Ovary (tissue), 10 donors: ENCODE measurements around the gene PRDX2. TPM values are rescaled to one million over a fixed set of nuclear protein-coding genes. Genes with fewer than 3 reads are reported as not detected.
"Not testable (repeated sequence)": the region's sequence is repeated elsewhere in the genome, so short reads cannot be mapped to it uniquely, and the experiment has no call there.

ENCODE experiments used
- DNase-seq, 5 donors: peaks; one replicate each; pipeline ENCODE4 v3.0.0-alpha.2; 2019 to 2020
- H3K27ac ChIP-seq, 2 donors: fragments of 200-600 bp; one replicate each; pipeline versions ENCODE4 v1.5.1 to v1.8.0; 2019 to 2022
- H3K27me3 ChIP-seq: fragments of 200-600 bp; one replicate; pipeline ENCODE4 v1.8.0; 2022
- H3K36me3 ChIP-seq: fragments of 200-600 bp; sonication (generic); one replicate; pipeline ENCODE4 v1.5.1; 2019
- H3K4me1 ChIP-seq: one replicate; pipeline ENCODE4 v1.8.1; 2013; ENCODE audit warnings: mild to moderate bottlenecking, moderate library complexity; ENCODE audit not compliant: insufficient read depth
- H3K4me3 ChIP-seq: fragments of 200-600 bp; sonication (generic); one replicate; pipeline ENCODE4 v1.5.1; 2017
- H3K9me3 ChIP-seq, 2 donors: fragments of 200-600 bp in 1 of 2; sonication (generic) in 1 of 2; one replicate each; pipeline versions ENCODE4 v1.5.1 to v1.8.1; 2013 to 2019; ENCODE audit warnings: mild to moderate bottlenecking in 1 of 2, moderate library complexity in 1 of 2
- CTCF ChIP-seq, 3 donors: fragments of 450-650 bp in 2 of 3; fragments of 200-600 bp in 1 of 3; IDR thresholded peaks; one replicate each; pipeline versions ENCODE4 v1.5.1 to v1.8.0; 2016 to 2022; ENCODE audit warnings: antibody characterized with exemption in 3 of 3, mild to moderate bottlenecking in 1 of 3
- EP300 ChIP-seq: sonication (generic); formaldehyde crosslinking; IDR thresholded peaks from one replicate; pipeline ENCODE4 v1.6.1; 2017; ENCODE audit warnings: antibody characterized with exemption
- POLR2A ChIP-seq: fragments of 450-650 bp; IDR thresholded peaks from one replicate; pipeline ENCODE4 v1.6.1; 2017; ENCODE audit warnings: antibody characterized with exemption, mild to moderate bottlenecking, moderate library complexity
- whole genome bisulfite sequencing, 3 donors: extraction: QIAGEN DNeasy Blood & Tissue Kit in 1 of 3; methylation state at CpG; one replicate each; pipeline versions ENCODE4 v1.1.5 to v1.1.7; 2013 to 2017; 5-methylcytosine and 5-hydroxymethylcytosine counted together
- intact Hi-C, 4 donors: fragments of 100-400 bp; cut with DNase I; formaldehyde crosslinking; loops; one replicate each; pipeline versions ENCODE4 v1.11.0 to v1.15.1; 2022 to 2023
- long read RNA-seq, 3 donors: library from polyadenylated mRNA in 2 of 3; unstranded in 2 of 3; transcript quantifications; one replicate each; pipeline ENCODE4 v2.0.0 and lab custom pipeline, GENCODE V29; 2021 to 2026
- polyA plus RNA-seq, 2 donors: library from polyadenylated mRNA; stranded (reverse); fragments of 200-250 nt in 1 of 2; fragments of 350-450 nt in 1 of 2; fragmentation: Illumina TruSeq in 1 of 2; extraction: RNeasy Lipid Tissue Mini Kit (QIAGEN cat#74804) in 1 of 2; gene quantifications; one replicate each; pipeline ENCODE4 v1.2.3, GENCODE V29; 2013 to 2014
- total RNA-seq, 7 donors: library from RNA; depleted of rRNA in 2 of 7; stranded (reverse); fragments of >200 nt in 2 of 7; fragmentation: NEBNext Ultra II Directional in 3 of 7; extraction: Animal tissue kit (Norgen Biotek cat#: 25700) in 3 of 7; gene quantifications; one replicate each; pipeline versions ENCODE4 v1.1.0 to v1.2.4, GENCODE V29; 2016 to 2023
- donor health status: DM: no; HTN: no; CAD: no; lungs with moderate emphysema.
- donor health status: DM: no; HTN: no; CAD: no.
- donor health status: Bipolar disorder and iron deficiency.
- donor health status: DM: yes; HTN: yes; CAD: no.
- donor health status: DM: no; HTN: no; CAD: no.
- donor health status: DM: yes; HTN: yes; CAD: no.

The PRDX2 gene
- total RNA-seq (100 to 1,000 TPM; 191 to 321 (median 263) TPM), polyA plus RNA-seq (100 to 1,000 TPM in 1 of 2 donors, 10 to 100 TPM in 1; 98.3 to 237 TPM)
- long read RNA-seq, donor 1, transcript PRDX2-201 (6 exons, 987 nt) = major isoform, 336 of 392 reads
- long read RNA-seq, donor 1, transcript PRDX2-204 (4 exons, 699 nt) = minor isoform, 13 of 392 reads
- long read RNA-seq, donor 1, partial matches to known transcripts = 33 of 392 reads
- long read RNA-seq, donor 1, other reads (novel, unspliced or antisense) = 7 of 392 reads
- long read RNA-seq, donor 2, transcript PRDX2-201 (6 exons, 987 nt) = major isoform, 153 of 198 reads
- long read RNA-seq, donor 2, partial matches to known transcripts = 39 of 198 reads
- long read RNA-seq, donor 2, other reads (novel, unspliced or antisense) = 6 of 198 reads
- long read RNA-seq, donor 3, transcript PRDX2-201 (6 exons, 987 nt) = major isoform, 328 of 351 reads
- long read RNA-seq, donor 3, partial matches to known transcripts = 12 of 351 reads
- long read RNA-seq, donor 3, other reads (novel, unspliced or antisense) = 8 of 351 reads

GRCh38 chr19:12801466-12802266 is at the start of gene PRDX2, which contains the start of gene THSD8:
Gene PRDX2, minus strand, starts transcription at chr19:12801800. Its CDS starts 539 bp downstream, at chr19:12801261.
Gene THSD8, plus strand, starts transcription at chr19:12802069. Its CDS starts 3 bp downstream, at chr19:12802072.
- peak within 1 kb of the TSS; percentile 44 to 75 for H3K27ac ChIP-seq
- peak; percentile 83 to 92 (median 88) for DNase-seq
- H3K9me3 ChIP-seq = no peaks in the 10 kb centered on the region
- peak within 1 kb of the TSS; percentile 78 for H3K4me3 ChIP-seq
- intact Hi-C loops = loop anchor here in 3 of 4 donors (5.0 kb wide), 1 partner anchor 34 kb away; no protein-coding TSS in a partner anchor
- H3K4me1 ChIP-seq = peaks cover 6% of the 10 kb centered on the region
- WGBS, 3 donors = 0 to 1% (median 0%) methylated on average over 23 to 78 of the region's 78 CpGs
- H3K36me3 ChIP-seq = no peaks in the 10 kb centered on the region
- no peaks in the 10 kb centered on the region for H3K27me3 ChIP-seq
- TF ChIP-seq CTCF (IDR thresholded peaks at IDR 0.05) (peak in 1 of 3 donors; percentile 16), EP300 (no peak), POLR2A (peak; percentile 68)

- H3K27me3 ChIP-seq = no peaks in the 10 kb centered on the region
- no peak overlapping the region for H3K27ac ChIP-seq
- H3K4me3 ChIP-seq = no peak overlapping the region
Measured at GRCh38 chr19:12847159-12848139, 45.8 kb upstream of the PRDX2 start.

GRCh38 chr19:12846613-12847012 is 45.0 kb upstream of the PRDX2 start:
- not testable (repeated sequence) for H3K4me1 ChIP-seq, DNase-seq, H3K27ac ChIP-seq, H3K4me3 ChIP-seq, H3K9me3 ChIP-seq, H3K27me3 ChIP-seq, H3K36me3 ChIP-seq
- WGBS, 3 donors = 79 to 84% (median 82%) methylated on average over 7 of the region's 7 CpGs
- intact Hi-C loops = loop anchor here (5.0 kb wide), 2 partner anchors 79 to 84 kb away; no protein-coding TSS in a partner anchor

More at GRCh38 chr19:12847159-12848139, 45.8 kb upstream of the PRDX2 start:
- H3K9me3 ChIP-seq = no peaks in the 10 kb centered on the region
- 9 to 12% (median 9%) methylated on average over 60 to 69 of the region's 69 CpGs for WGBS, 3 donors
- H3K4me1 ChIP-seq = no peaks in the 10 kb centered on the region
- no peaks in the 10 kb centered on the region for H3K36me3 ChIP-seq
- TF ChIP-seq EP300 (no peak), CTCF (IDR thresholded peaks at IDR 0.05) (peak; percentile 87 to 99 (median 99))
- peak; percentile 76 to 92 (median 87) for DNase-seq
- intact Hi-C loops = loop anchor here (5.0 kb wide), 2 partner anchors 80 to 85 kb away; no protein-coding TSS in a partner anchor

GRCh38 chr19:12843999-12844732 is 42.6 kb upstream of the PRDX2 start:
- Histone ChIP-seq H3K4me3 (no peak overlapping the region), H3K36me3 (no peaks in the 10 kb centered on the region), H3K9me3 (no peaks in the 10 kb centered on the region), H3K4me1 (peaks cover 5% of the 10 kb centered on the region), H3K27me3 (peaks cover 3% of the 10 kb centered on the region), H3K27ac (no peak overlapping the region)
- TF ChIP-seq EP300 (no peak), POLR2A (no peak), CTCF (IDR thresholded peaks at IDR 0.05) (no peak)
- 74 to 86% (median 77%) methylated on average over 3 of the region's 3 CpGs for WGBS, 3 donors
- DNase-seq = no peak
- intact Hi-C loops = no loop called here
